WERI-Rb-1 (cell line): ENCODE measurements around the gene EXOSC5.

Source experiments
- DNase-seq: peaks from one replicate; pipeline ENCODE4 v3.0.0-alpha.2; 2020
- H3K27ac ChIP-seq: fragments of 250-450 bp; sonication (Bioruptor Pico); 2 replicates; pipeline ENCODE4 v1.5.1; 2020; ENCODE audit warnings: mild to moderate bottlenecking, moderate library complexity
- H3K27me3 ChIP-seq: fragments of 250-450 bp; sonication (Bioruptor Pico); 2 replicates; pipeline ENCODE4 v1.5.1; 2021; ENCODE audit warnings: mild to moderate bottlenecking, low read depth, moderate library complexity; ENCODE audit not compliant: insufficient read depth, severe bottlenecking
- H3K36me3 ChIP-seq: fragments of 250-450 bp; sonication (Bioruptor Pico); 2 replicates; pipeline ENCODE4 v1.5.1; 2020; ENCODE audit warnings: mild to moderate bottlenecking, moderate library complexity
- H3K4me3 ChIP-seq: 2 replicates; pipeline ENCODE4 v1.5.1; 2011; ENCODE audit warnings: low read depth, mild to moderate bottlenecking, control low read depth, low read length
- H3K9me3 ChIP-seq: fragments of 250-450 bp; sonication (Bioruptor Pico); 2 replicates; pipeline ENCODE4 v1.5.1; 2021; ENCODE audit warnings: mild to moderate bottlenecking, moderate library complexity; ENCODE audit not compliant: severe bottlenecking
- CTCF ChIP-seq: IDR thresholded peaks from 2 replicates; pipeline ENCODE4 v1.5.1; 2011; ENCODE audit warnings: low read depth, mild to moderate bottlenecking, control low read depth, inconsistent platforms, low read length

Gene EXOSC5

DNA sequence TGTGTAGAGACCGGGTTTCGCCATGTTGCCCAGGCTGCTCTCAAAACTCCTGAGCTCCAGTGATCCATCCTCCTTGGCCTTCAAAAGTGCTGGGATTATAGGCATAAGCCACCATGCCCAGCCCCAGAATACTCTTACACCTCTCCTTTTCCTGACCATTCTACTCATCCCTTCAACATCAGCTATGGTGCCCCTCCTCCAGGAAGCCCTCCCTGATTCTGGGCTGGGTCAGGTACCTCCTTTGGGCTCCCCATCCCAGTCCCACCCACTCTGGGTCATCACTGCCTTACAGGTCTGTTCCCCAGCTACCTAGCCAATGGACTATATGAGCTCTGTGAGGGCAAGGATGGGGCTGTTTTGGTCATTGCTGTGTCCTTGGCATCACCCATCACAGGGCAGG lies 53.0 kb downstream of the EXOSC5 start:
- H3K27me3 ChIP-seq = no peaks in the 10 kb centered on the region
- H3K4me3 ChIP-seq = no peak overlapping the region
- no peak for TF ChIP-seq CTCF
- H3K27ac ChIP-seq = no peak overlapping the region
- no peaks in the 10 kb centered on the region; the same call in 1 of the 2 replicates for H3K36me3 ChIP-seq
- no peaks in the 10 kb centered on the region for H3K9me3 ChIP-seq
- no peak for DNase-seq

DNA sequence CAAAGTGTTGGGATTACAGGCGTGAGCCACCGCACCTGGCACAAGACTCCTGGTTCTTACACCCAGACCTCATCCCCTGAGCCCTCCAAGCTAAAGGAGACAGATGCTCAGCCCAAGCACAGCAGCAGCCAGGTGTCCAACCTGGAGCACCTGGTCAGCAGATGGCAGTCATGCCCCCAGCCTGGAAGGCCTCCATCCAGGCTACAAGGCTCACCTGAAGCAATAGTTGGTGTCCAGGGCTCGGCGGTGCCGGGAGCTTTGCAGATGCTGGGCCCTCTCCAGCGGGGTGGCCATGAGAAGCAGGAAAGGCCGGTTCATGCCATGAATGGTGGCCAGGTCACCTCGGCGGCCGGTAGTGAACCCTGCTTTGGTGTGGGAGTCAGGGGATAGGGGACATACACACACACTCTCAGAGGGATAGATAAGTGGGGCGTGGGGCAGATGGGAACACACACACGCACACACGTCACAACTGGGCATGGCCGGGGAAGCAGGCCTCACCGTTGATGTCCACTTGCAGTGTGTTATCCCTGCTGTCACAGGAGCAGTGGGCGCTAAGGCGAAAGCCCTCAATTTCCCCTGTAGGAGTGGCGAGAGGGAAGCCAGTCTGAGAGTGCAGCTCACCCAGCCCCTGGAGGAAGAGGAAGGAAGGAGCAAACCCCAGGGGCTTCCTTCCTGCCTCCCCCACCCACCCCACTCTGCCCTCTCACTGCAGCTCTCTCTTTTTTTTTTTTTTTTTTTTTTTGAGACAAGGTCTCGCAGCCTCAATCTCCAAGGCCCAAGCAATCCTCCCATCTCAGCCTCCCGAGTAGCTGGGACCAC lies 55.3 kb downstream of the EXOSC5 start:
- no peak overlapping the region for H3K4me3 ChIP-seq
- no peaks in the 10 kb centered on the region for H3K27me3 ChIP-seq
- no peaks in the 10 kb centered on the region; the same call in 1 of the 2 replicates for H3K36me3 ChIP-seq
- no peaks in the 10 kb centered on the region for H3K9me3 ChIP-seq
- H3K27ac ChIP-seq = no peak overlapping the region
- no peak for DNase-seq
- peak; percentile 32; the same call in 1 of the 2 replicates for TF ChIP-seq CTCF

DNA sequence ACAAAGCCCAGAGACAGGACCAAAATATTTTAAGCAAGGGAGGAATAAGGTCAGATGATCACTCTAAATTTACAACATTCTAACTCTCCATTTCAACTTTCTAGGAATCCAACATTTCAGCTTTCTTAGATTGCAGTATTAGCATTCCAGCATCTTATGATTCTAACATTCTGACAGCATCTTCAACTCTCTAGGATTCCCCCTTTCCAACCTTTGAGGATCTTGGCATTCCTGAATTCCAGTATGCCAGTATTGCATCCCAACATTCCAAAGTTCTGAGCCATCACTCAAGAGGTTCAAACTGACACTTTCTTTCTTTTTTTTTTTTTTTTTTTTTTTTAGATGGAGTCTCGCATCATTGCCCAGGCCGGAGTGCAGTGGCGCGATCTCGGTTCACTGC lies 57.2 kb downstream of the EXOSC5 start:
- H3K36me3 ChIP-seq = no peaks in the 10 kb centered on the region
- no peak for TF ChIP-seq CTCF
- DNase-seq = no peak

More for the DNA sequence above, 57.2 kb downstream of the EXOSC5 start:
- Histone ChIP-seq H3K27me3 (no peaks in the 10 kb centered on the region), H3K9me3 (no peaks in the 10 kb centered on the region), H3K27ac (no peak overlapping the region), H3K4me3 (no peak overlapping the region)
